Inflammatory macrophage treated with lipopolysaccharide for 1 hour (primary cell): Measurements from ENCODE around the gene PFKP.
"Not testable (repeated sequence)": the region's sequence is repeated elsewhere in the genome, so short reads cannot be mapped to it uniquely, and the experiment has no call there.

Source experiments
- DNase-seq, 2 donors: peaks; one replicate each; pipeline ENCODE4 v3.0.0-alpha.2; 2020 to 2022

The PFKP gene

DNA sequence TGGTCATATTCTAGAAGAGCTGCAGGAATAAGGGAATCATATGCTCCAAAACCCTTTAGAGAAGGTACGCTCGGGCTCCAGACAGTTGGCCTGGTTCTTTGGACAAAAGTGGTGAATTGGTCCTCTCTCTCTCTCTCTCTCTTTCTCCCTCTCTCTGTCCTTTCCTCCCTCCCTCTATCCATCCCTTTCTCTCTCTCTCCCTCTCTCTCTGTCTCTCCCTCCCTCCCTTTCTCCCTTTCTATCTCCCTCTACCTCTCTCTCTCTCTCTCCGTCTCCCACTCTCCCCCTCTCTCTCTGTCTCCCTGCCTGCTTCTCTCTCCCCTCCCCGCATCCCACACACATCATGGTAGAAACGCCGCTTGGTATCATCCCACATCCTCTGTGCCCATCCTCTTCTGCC, 19.8 kb upstream of the PFKP start:
- DNase-seq = no peak

DNA sequence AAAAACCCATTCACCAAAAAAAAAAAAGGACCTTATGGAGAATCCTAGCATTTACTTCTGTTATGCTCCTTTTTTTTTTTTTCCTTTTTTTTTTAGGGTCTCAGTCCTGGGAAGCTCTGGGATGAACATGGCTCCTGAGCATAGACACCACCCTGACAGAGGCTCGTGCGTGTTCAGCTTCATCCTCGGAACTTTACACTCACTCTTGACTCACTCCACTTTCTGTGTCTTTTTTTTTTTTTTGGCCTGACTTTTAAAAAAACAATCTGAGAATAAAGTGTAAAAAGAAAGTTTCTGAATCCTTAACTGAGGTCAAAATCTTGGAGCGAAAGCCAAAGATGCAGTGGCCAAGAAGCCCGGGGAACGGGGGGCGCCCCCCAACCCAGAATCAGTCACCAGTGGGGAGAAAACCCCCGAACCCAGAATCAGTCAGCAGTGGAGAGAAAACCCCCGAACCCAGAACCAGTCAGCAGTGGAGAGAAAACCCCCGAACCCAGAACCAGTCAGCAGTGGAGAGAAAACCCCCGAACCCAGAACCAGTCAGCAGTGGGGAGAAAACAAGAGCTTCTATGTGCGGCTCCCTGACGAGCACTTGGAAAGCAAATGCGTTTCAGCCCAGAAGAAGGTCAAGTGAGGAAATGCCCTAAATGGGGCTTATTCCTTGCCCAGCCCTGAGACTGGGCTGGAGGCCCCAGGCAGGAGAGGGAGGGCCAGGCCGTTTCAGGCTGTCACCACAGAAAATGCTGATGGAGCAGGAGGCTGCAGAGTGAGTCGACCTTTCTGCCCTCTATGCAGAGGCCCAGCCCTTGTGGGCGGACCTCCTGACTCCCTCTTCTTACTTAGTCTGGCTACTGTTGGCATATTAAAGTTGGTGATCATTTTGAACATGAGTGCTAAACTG, 19.0 kb upstream of the PFKP start:
- no peak for DNase-seq

- DNase-seq = no peak
Measured at GRCh38 chr10:3051692-3052091, 15.7 kb upstream of the PFKP start.

GRCh38 chr10:3053155-3053554, 14.2 kb upstream of the PFKP start:
- no peak for DNase-seq

DNA sequence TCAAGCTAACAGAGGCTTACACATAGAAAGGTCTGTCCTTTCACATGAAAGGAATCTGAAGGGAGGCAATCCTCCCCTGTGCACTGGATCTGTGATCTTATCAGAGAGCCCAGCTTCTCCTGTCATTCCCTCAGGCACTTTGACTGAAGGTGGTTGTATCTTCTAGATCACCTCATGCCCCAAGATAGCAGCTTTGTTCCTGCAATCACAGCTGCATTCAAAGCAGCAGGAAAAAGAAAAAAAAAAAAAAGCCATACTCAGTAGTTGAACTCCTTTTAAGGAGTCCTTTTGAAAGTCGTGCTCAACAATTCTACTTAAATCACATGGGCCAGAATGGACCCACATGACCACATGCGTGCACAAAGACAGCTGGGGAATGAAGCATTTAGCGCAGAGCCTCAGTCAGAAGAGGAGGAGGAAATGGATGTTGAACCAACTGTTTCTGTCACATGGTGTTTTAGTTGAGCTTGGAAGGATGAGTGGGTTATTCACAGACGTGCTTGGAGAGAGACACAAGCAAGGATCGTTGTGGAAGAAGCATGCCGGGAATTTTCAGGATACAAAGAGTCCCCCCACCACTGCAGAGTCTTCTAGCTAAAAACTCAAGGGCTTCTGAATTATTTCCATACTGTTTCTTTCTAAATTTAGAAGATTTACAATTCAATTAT, 13.0 kb upstream of the PFKP start:
- no peak for DNase-seq

DNA sequence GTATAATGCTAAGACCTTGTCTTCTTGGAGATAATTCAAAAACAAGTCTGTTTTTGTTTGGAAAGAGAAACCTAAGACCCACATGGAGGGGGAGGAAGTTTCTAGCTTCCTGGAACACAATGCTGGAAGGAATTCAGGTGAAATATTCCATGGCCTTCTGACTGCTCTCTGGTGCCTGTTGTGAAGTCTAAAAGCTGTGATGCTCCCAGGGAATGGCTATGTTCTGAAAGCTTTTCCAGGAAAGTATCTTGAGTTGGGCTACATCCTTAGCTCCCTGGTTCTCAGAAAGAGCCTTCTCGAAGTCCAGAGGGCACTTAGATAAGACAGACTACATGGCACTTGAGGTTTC, 12.5 kb upstream of the PFKP start:
- no peak for DNase-seq

- DNase-seq = no peak
Measured at GRCh38 chr10:3056280-3057037, 10.9 kb upstream of the PFKP start.

GRCh38 chr10:3057946-3058345, 9.4 kb upstream of the PFKP start:
- DNase-seq = no peak

DNA sequence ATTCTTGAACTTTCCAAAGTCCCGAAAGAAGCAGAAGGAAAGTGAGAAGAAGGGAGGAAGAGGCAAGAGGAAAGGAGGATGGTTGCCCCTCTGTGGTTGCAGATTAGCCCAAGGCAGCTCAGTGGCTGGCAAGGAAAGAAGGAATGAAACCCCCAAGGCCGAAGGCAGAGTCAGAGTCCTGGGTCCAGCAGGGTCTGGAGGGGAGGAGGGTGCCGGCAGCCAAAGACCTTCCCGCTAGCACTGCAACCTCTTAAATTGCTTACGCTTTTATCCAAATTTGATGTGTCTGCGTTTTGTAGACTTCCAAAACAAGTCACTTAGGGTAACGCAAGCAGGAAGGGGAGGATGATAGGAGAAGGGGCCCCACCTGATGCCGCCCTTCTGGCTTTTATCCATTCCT, 7.4 kb upstream of the PFKP start:
- no peak for DNase-seq

DNA sequence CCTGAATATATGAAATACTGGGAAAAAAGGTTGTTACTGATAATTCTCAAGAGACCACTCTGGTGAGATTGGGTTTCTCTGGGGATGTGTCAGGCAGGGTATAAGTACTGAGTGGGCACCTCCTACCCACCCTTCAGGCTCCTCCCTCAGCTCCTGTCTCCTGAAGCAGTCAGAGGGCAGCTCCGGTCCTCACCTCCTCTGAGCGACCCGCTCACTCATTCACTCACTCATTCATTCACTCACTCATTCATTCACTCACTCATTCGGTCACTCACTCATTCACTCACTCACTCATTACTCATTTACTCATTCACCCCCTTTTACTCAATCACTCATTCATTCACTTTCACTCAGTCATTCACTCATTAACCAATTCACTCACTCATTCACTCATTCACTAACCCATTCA, 6.9 kb upstream of the PFKP start:
- no peak for DNase-seq

GRCh38 chr10:3061323-3061898, 5.9 kb upstream of the PFKP start:
- DNase-seq = not testable (repeated sequence)

DNA sequence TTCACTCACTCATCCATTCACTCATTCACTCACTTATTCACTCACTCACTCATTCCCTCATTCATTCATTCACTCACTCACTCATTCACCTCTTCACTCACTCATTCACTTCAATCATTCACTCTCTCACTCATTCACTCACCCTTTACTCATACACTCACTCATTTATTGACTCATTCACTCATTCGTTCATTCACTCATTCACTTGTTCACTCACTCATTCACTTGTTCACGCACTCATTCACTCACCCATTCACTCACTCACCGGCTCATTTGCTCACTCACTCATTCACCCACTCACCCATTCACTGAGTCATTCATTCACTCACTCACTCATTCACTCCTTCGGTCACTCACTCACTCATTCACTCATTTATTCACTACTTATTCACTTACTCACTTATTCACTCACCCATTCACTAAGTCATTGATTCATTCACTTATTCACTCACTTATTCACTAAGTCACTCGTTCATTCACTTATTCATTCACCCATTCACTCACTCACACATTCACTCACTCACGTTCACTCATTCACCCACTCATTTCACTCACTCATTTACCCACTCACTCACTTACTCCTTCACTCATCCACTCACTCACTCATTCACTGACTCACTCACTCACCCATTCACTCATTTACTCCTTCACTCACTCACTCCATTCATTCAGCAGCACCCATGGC, 4.7 kb upstream of the PFKP start:
- no peak for DNase-seq

DNA sequence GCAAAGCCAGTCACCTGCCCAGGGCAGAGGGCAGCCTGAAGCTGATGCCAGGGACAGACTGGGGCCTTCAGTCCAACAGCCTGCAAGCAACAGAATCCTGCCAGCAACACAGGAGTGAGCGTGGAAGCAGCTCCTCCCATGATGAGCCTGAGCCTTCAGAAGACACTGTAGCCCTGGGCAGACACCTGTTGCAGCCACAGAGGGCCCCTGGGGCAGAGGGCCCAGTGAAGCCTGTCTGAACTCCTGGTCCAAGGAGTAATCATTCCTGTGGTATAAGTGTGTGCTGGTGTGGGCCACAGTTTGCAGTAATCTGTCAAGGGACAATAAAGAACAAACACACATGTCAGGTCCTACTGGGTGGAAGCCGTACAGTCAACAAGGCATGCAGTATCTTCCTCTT, 2.9 kb upstream of the PFKP start:
- no peak for DNase-seq

DNA sequence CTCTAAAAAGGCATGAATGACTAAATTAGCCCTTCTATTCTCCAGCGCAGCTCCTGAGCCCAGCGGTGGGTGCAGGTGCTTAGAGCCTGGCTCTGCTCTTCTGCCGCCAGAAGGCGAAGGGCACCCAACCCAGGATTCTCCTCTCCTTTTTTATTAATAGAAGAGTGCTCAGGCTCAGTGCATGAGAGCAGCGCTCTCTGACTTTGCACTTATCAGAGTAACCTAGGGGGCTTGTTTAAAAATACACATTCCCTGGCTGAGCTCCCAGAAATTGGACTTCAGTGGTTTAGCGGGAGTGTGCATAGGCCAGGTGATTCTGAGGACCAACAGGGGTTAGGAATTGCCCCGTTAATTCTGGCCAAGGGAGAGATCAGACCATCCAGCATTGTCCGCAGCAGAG, 1.7 kb upstream of the PFKP start:
- DNase-seq = no peak

- no peak for DNase-seq
Measured at GRCh38 chr10:3066317-3067117, 831 bp upstream of the PFKP start.

DNA sequence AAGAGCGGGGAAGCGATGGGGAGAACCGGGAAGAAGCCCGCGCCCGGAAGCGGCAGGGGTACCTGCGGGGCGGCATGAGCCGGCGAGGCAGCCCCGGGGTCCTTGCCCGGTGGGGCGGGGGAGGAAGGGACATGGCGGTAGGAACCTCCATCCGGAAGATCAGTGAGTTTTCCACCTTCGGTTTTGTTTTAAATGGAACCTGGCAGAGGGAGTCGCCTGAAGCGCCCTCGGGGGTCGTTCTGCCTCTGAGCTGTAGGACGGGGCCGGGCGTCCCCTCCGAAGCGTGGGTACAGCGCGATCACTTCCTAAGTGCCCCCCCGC, 471 bp downstream of the PFKP start:
- no peak for DNase-seq

GRCh38 chr10:3068201-3068967, 1.0 kb downstream of the PFKP start:
- DNase-seq = peak; percentile 68 to 69

DNA sequence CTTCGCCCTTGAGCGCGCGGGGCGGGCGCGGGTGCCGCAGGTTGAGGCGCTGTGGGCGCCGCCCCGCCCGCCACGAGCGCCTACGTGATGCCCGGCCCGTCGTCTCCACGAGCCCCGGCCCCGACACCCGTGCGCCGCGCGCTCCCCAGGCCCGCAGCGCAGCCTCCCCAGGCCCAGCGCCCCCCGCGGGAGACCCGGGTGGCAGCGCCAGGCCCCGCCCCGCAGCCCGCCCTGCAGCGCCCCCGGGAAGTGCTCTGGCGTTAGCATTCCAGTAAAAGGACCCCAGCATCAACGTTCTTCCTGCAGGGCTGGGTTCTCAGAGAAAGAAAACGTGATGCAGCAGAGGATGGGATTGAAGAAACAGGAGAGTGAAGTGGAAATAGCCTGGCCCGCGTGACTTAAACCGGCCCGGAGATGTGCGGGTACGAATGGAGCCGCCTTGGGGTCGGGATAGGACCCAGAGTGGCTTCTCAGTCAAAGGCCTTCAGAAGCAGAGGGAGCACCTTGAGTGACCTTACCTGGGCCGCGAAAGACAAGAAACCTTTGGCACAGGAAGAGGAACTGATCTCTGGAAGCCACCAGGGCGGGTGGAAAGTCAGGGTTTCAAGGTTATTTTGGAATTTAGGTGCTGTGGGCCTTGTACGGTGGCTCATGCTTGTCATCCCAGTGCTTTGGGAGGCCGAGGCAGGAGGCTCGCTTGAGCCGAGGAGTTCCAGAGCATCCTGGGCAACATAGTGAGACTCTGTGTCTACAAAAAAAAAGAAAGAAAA, 1.8 kb downstream of the PFKP start:
- no peak for DNase-seq

DNA sequence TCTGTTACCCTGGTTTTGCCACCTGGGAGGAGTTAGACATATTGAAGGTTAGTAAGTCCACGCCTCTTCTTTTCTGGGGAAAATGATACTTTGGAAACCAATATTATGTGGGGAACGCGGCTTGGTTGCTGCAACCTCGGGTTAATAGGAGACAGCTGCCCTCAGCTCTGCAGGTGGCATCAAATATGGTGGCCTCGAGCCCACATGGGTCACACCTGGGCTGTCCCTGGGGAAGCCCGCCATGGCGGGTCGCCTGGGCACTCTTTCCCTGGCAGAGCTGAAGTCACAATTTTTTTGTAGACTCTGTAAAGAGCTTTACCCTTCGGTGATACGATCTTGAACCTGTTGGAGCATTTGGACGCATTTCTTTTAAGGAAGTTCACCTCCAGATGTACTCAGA, 2.5 kb downstream of the PFKP start:
- no peak for DNase-seq

- DNase-seq = peak in 1 of 2 donors; percentile 40
Measured at GRCh38 chr10:3071405-3072198, 4.3 kb downstream of the PFKP start.
